HepG2 (cell line): ENCODE data around the gene FBLL1. TPM values are rescaled to one million over a fixed set of nuclear protein-coding genes. Genes with fewer than 3 reads are reported as not detected.

Experiments
- ASH2L ChIP-seq: fragments of 300-600, 200-600 bp; sonication (generic); IDR thresholded peaks from 2 replicates; pipeline ENCODE4 v1.7.0; 2017; ENCODE audit warnings: low read depth, mild to moderate bottlenecking, moderate library complexity, mixed read lengths, low read length; ENCODE audit not compliant: insufficient read length
- CEBPG ChIP-seq: IDR thresholded peaks from 2 replicates; pipeline ENCODE4 v1.6.1; 2016
- DNMT1 ChIP-seq: sonication (generic); formaldehyde crosslinking; IDR thresholded peaks from 2 replicates; pipeline ENCODE4 v1.5.1; 2020; ENCODE audit warnings: mild to moderate bottlenecking, missing genetic modification reagents
- DPF2 ChIP-seq: sonication (generic); formaldehyde crosslinking; IDR thresholded peaks from 2 replicates; pipeline ENCODE4 v1.4.0; 2020; ENCODE audit warnings: mild to moderate bottlenecking, low read depth, missing genetic modification reagents, borderline replicate concordance
- ETS1 ChIP-seq: sonication (generic); formaldehyde crosslinking; IDR thresholded peaks from 2 replicates; pipeline ENCODE4 v1.4.0; 2020; ENCODE audit warnings: missing genetic modification reagents
- HNRNPL ChIP-seq: fragments of 200-400 bp; formaldehyde crosslinking; IDR thresholded peaks from 2 replicates; pipeline ENCODE4 v1.6.1; 2017; ENCODE audit warnings: mild to moderate bottlenecking, low read depth, low read length
- KLF13 ChIP-seq: sonication (generic); formaldehyde crosslinking; IDR thresholded peaks from 2 replicates; pipeline ENCODE4 v1.4.0; 2020; ENCODE audit warnings: mild to moderate bottlenecking, missing genetic modification reagents
- MBNL3 ChIP-seq: fragments of 250-450 bp; sonication (Bioruptor Pico); conservative IDR thresholded peaks from 2 replicates; pipeline ENCODE4 v1.8.0; 2022; ENCODE audit warnings: mild to moderate bottlenecking, inconsistent platforms
- NBN ChIP-seq: fragments of 450-650 bp; conservative IDR thresholded peaks from 2 replicates; pipeline ENCODE4 v1.6.1; 2017
- PTBP1 ChIP-seq: fragments of 200-400 bp; formaldehyde crosslinking; IDR thresholded peaks from 2 replicates; pipeline ENCODE4 v1.6.1; 2018; ENCODE audit warnings: low read length, low read depth; ENCODE audit not compliant: poor library complexity, severe bottlenecking
- RFXANK ChIP-seq: IDR thresholded peaks from 2 replicates; pipeline ENCODE4 v1.6.1; 2016
- RXRA ChIP-seq: sonication (generic); formaldehyde crosslinking; IDR thresholded peaks from 2 replicates; pipeline ENCODE4 v1.5.1; 2020; ENCODE audit warnings: missing genetic modification reagents
- SSRP1 ChIP-seq: IDR thresholded peaks from 2 replicates; pipeline ENCODE4 v1.6.1; 2016; ENCODE audit warnings: control low read depth
- SUZ12 ChIP-seq: fragments of 150-350 bp; IDR thresholded peaks from 2 replicates; pipeline ENCODE4 v1.6.1; 2014; ENCODE audit warnings: low read depth, low read length
- TCF7L2 ChIP-seq: IDR thresholded peaks from 2 replicates; pipeline ENCODE4 v1.6.1; 2011; ENCODE audit warnings: mild to moderate bottlenecking, low read depth, low read length, moderate library complexity
- THAP11 ChIP-seq: IDR thresholded peaks from 2 replicates; pipeline ENCODE4 v1.6.1; 2016; ENCODE audit warnings: missing biosample characterization, missing genetic modification reagents
- ZBTB3 ChIP-seq: sonication (generic); formaldehyde crosslinking; IDR thresholded peaks from 2 replicates; pipeline ENCODE4 v1.4.0; 2020; ENCODE audit warnings: low read depth, mild to moderate bottlenecking, moderate library complexity, missing genetic modification reagents, borderline replicate concordance
- ZBTB7A ChIP-seq: sonication (generic); formaldehyde crosslinking; IDR thresholded peaks from 2 replicates; pipeline ENCODE4 v1.8.0; 2022; ENCODE audit warnings: mild to moderate bottlenecking, missing genetic modification reagents
- ZFP82 ChIP-seq: sonication (generic); formaldehyde crosslinking; IDR thresholded peaks from 2 replicates; pipeline ENCODE4 v1.5.1; 2020; ENCODE audit warnings: mild to moderate bottlenecking, missing genetic modification reagents, borderline replicate concordance
- ZMYM2 ChIP-seq: sonication (generic); formaldehyde crosslinking; IDR thresholded peaks from 2 replicates; pipeline ENCODE4 v1.8.0; 2022; ENCODE audit warnings: mild to moderate bottlenecking, missing genetic modification reagents
- ZNF296 ChIP-seq: sonication (generic); formaldehyde crosslinking; conservative IDR thresholded peaks from 2 replicates; pipeline ENCODE4 v1.5.0; 2020; ENCODE audit warnings: mild to moderate bottlenecking, missing genetic modification reagents
- ZNF468 ChIP-seq: sonication (generic); formaldehyde crosslinking; IDR thresholded peaks from 2 replicates; pipeline ENCODE4 v1.8.0; 2022; ENCODE audit warnings: mild to moderate bottlenecking, moderate library complexity, missing genetic modification reagents
- ZNF891 ChIP-seq: sonication (generic); formaldehyde crosslinking; IDR thresholded peaks from 2 replicates; pipeline ENCODE4 v1.5.0; 2020; ENCODE audit warnings: mild to moderate bottlenecking, missing genetic modification reagents
- polyA plus RNA-seq, 8 experiments: library from polyadenylated mRNA; depleted of rRNA in 3 of 8; stranded (reverse) in 7 of 8; unstranded in 1 of 8; fragments of >200 nt; fragmentation: Illumina TruSeq in 4 of 8; extraction: Trizol in 4 of 8; gene quantifications; 2 replicates each; pipeline versions ENCODE4 v1.2.1 to v1.2.3, GENCODE V29; 2011 to 2016; ENCODE audit warnings: low read depth in 4 of 8, missing spikeins in 1 of 8, mixed read lengths in 1 of 8; ENCODE audit not compliant: insufficient read depth in 1 of 8
- total RNA-seq, 5 experiments: library from RNA; depleted of rRNA; stranded (reverse); fragments of >200 nt; fragmentation: Illumina TruSeq; extraction: Trizol; gene quantifications; 2 replicates each; pipeline ENCODE4 v1.2.3, GENCODE V29; 2016; ENCODE audit warnings: low read depth in 1 of 5
- TF ChIP-seq, protein P1 (sequence below): IDR thresholded peaks from 2 replicates; pipeline ENCODE4 v1.6.1; 2012; ENCODE audit warnings: low read depth, low read length, improper control_type of control experiment
- TF ChIP-seq, protein P2 (sequence below): sonication (generic); formaldehyde crosslinking; IDR thresholded peaks from 2 replicates; pipeline ENCODE4 v1.4.0; 2020; ENCODE audit warnings: mild to moderate bottlenecking, missing genetic modification reagents
- TF ChIP-seq, protein P3 (sequence below): sonication (generic); formaldehyde crosslinking; IDR thresholded peaks from 2 replicates; pipeline ENCODE4 v1.8.0; 2022; ENCODE audit warnings: low read depth, missing genetic modification reagents

FBLL1 gene
- total and polyA plus RNA-seq, 2 of the 13 experiments (the other 11 are each of a cell fraction or from before 2014, with no cell fraction given): 0.17 to 0.18 TPM

GRCh38 chr5:168579488-168580226 is 50.6 kb downstream of the FBLL1 start (continued):
- TF ChIP-seq MBNL3 (CRISPR knock-in tag) (no peak), NBN (no peak), HNRNPL (no peak), RXRA (CRISPR knock-in tag) (peak; percentile 81; the same call in 1 of the 2 replicates), ZBTB7A (CRISPR knock-in tag) (no peak), ASH2L (peak; percentile 60), ZFP82 (no peak), ZNF296 (CRISPR knock-in tag) (no peak), KLF13 (CRISPR knock-in tag) (no peak), ZNF891 (CRISPR knock-in tag) (no peak), PTBP1 (no peak), RFXANK (CRISPR knock-in tag) (no peak; the same call in 1 of the 2 replicates), DPF2 (CRISPR knock-in tag) (no peak; the same call in 1 of the 2 replicates), SSRP1 (CRISPR knock-in tag) (no peak), THAP11 (CRISPR knock-in tag) (peak; percentile 99), SUZ12 (peak; percentile 83), ZNF468 (CRISPR knock-in tag) (no peak), CEBPG (CRISPR knock-in tag) (no peak), DNMT1 (no peak), TCF7L2 (no peak), ETS1 (CRISPR knock-in tag) (no peak), ZMYM2 (CRISPR knock-in tag) (no peak), ZBTB3 (CRISPR knock-in tag) (peak; percentile 18; the same call in 1 of the 2 replicates)
- TF ChIP-seq, protein P1, sequence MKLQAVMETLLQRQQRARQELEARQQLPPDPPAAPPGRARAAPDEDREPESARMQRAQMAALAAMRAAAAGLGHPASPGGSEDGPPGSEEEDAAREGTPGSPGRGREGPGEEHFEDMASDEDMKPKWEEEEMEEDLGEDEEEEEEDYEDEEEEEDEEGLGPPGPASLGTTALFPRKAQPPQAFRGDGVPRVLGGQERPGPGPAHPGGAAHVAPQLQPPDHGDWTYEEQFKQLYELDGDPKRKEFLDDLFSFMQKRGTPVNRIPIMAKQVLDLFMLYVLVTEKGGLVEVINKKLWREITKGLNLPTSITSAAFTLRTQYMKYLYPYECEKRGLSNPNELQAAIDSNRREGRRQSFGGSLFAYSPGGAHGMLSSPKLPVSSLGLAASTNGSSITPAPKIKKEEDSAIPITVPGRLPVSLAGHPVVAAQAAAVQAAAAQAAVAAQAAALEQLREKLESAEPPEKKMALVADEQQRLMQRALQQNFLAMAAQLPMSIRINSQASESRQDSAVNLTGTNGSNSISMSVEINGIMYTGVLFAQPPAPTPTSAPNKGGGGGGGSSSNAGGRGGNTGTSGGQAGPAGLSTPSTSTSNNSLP: 0 out of 2 replicates have a peak, but pooled peaks have one; percentile 16
- TF ChIP-seq, protein P2, sequence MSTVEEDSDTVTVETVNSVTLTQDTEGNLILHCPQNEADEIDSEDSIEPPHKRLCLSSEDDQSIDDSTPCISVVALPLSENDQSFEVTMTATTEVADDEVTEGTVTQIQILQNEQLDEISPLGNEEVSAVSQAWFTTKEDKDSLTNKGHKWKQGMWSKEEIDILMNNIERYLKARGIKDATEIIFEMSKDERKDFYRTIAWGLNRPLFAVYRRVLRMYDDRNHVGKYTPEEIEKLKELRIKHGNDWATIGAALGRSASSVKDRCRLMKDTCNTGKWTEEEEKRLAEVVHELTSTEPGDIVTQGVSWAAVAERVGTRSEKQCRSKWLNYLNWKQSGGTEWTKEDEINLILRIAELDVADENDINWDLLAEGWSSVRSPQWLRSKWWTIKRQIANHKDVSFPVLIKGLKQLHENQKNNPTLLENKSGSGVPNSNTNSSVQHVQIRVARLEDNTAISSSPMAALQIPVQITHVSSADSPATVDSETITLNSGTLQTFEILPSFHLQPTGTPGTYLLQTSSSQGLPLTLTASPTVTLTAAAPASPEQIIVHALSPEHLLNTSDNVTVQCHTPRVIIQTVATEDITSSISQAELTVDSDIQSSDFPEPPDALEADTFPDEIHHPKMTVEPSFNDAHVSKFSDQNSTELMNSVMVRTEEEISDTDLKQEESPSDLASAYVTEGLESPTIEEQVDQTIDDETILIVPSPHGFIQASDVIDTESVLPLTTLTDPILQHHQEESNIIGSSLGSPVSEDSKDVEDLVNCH (CRISPR knock-in tag): no peak
- TF ChIP-seq, protein P3, sequence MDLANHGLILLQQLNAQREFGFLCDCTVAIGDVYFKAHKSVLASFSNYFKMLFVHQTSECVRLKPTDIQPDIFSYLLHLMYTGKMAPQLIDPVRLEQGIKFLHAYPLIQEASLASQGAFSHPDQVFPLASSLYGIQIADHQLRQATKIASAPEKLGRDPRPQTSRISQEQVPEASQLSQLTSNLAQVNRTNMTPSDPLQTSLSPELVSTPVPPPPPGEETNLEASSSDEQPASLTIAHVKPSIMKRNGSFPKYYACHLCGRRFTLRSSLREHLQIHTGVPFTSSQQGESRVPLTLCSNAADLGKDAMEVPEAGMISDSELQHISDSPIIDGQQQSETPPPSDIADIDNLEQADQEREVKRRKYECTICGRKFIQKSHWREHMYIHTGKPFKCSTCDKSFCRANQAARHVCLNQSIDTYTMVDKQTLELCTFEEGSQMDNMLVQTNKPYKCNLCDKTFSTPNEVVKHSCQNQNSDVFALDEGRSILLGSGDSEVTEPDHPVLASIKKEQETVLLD (CRISPR knock-in tag): peak; percentile 99
